GM18505 (cell line): ENCODE results near the gene RBMS3.
"Not testable (repeated sequence)": the region's sequence is repeated elsewhere in the genome, so short reads cannot be mapped to it uniquely, and the experiment has no call there.

Source experiments
- ATAC-seq: cut with Tn5 transposase; IDR thresholded peaks from one replicate; pipeline ENCODE4 v1.9.1; 2021; ENCODE audit not compliant: unreplicated experiment
- POLR2A ChIP-seq: IDR thresholded peaks from 4 replicates; pipeline ENCODE4 v1.6.1; 2011; ENCODE audit warnings: borderline replicate concordance; ENCODE audit not compliant: insufficient read depth, insufficient read length; ENCODE audit errors: extremely low read depth

RBMS3 gene

DNA sequence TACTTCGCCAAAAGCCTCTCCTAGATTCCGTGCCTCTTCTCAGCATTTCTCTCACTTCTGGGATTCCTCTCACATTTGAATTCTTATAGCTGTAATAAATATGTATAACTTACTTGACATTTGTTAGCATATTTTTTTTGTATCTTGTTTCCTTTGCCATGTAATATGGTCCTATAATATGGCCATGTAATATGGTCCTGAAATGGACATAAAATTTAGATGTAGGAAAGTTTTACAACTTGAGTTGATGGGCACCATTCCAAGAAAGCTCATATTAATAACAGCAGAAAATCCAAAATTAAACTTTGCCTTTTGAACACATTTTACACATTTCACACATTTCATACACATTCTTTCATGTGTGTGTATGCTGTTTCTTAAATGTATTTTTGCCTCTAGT is 480.6 kb downstream of the RBMS3 start:
- no peak for TF ChIP-seq POLR2A
- ATAC-seq, result no peak

DNA sequence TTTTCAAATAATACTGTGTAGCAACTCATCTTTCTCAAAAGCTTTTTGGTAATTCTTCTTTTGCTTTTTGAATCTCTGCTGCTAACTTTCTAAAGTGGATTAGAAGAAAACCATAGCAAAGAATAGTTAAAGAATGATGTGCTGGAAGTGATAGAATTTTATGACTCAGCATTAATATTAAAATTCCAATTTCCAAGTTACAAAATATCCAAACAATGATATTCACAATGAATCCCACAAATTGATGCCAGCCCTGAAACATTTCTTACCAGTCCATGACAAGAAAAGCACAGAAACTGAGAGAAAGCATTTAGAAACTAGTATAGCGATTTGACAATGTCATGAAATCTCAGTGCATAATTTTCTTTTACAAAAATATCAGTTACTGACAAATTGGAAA is 482.2 kb downstream of the RBMS3 start:
- no peak for ATAC-seq
- no peak for TF ChIP-seq POLR2A

DNA sequence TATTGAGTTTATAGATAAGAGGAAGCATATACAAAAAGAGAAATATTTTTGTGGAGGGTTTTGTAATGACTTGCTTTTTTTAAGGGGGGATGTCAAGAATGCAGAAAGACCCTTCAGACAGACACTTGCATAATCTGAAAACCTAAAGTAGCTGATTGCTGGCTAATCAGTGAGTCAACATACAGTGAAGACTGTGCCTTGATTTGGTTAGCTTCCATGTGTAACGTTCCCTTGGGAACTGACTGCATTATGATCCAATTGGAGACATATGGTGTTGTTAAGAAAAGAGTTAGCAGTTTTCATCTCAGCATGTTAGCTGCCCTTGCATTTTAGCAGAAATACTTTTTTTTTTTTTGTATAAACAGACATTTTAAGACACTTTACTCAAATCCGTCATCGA is 483.2 kb downstream of the RBMS3 start:
- ATAC-seq, result no peak

DNA sequence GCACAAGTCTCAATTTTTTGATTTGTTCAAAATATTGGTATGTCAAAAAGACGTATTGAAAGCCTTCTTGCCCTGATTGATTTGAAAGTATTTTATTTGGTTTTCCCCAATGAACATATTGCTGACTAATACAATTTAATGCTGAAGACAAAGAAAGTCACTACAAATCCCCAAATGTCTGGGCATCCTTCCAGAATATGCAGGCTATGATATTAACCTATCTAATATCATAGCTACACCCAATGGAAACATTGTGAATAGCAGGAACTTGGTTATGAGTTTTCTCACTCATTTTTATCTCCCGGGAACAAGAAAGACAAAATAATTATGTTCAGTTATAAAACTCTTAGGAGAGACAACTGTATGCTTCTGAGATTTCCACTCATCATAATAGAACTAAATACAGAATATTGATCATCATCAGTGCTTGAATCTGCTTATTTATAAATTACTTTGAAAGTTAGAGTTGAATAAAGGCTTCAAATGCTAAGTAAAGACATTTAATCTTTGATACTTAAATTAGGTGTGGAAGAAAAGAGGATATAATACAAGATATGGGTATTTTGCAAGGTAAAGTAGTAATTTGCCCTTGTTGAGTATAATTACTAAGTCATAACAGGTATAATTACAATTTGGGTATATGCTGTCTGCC is 483.9 kb downstream of the RBMS3 start:
- ATAC-seq, result no peak
- TF ChIP-seq POLR2A, result no peak

More for the DNA sequence above, 483.2 kb downstream of the RBMS3 start:
- TF ChIP-seq POLR2A, result no peak

DNA sequence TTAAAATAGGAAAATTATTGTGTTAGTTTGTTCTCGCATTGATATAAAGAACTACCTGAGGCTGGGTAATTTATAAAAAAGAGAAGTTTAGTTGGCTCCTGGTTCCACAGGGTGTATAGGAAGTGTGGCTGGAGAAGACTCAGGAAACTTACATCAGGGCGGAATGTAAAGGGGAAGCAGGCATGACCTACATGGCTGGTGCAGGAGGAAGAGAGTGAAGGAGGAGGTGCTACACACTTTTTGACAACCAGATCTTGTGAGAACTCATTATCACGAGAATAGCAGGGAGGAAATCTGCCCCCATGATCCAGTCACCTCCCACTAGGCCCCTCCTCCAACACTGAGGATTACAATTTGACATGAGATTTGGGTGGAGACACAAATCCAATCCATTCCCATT is 490.7 kb downstream of the RBMS3 start:
- no peak for ATAC-seq
- TF ChIP-seq POLR2A, result no peak

DNA sequence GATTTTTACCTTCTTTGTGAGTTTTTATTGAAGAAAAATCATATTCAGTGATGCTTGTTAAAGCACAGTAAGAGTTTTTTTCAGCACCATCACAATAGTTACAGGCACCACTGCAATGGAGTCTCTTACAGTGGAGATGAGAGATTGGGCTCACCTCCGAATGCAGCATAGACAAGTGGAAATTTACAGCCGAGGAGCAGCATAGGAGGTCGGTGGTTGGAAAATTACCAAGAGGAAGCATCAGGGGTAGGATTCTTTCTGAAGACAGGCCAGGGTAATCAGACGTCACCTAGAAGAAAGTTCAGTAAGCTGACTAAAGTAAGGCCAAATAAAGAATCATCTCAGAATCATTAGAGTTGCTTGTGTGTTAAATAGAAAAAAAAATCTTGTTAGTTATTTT is 491.6 kb downstream of the RBMS3 start:
- no peak for TF ChIP-seq POLR2A
- no peak for ATAC-seq

DNA sequence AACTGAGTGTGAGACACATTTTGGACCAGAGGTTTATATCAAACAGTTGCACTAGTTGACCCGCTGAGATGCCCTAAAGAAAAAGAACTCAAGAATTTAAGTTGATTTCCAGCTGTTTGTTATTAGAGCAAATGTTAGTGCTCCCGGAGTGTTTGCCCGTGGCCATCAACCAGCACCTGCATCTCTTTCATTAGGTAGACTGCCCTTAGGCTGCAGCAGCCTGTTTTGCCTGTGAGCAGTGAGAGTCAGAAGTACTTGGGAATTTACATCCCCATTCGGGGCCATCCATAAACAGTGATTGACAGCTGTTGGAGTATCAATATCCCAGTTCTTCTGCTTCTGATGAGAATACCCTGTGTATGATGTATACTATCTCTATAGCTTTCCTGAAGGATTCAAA is 492.6 kb downstream of the RBMS3 start:
- no peak for ATAC-seq

DNA sequence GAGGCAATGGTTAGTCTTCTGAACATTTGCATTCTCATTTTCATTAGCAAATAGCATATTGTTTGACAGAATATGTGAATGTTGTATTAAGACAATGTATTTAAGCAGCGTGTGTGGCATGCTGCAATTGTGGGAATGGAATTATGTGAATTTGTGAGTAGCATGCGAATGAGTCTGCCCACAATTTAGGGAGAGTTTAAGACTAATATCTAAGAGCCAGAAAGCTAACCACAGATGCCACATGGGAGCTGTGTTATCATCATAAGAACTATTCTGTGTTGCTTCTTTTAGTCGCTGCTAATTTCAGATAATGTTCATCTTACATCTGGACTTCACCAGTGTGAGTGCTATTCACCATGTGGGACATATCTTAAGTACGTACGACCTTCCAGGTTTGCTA is 494.5 kb downstream of the RBMS3 start:
- ATAC-seq, result no peak

More for the DNA sequence above, 492.6 kb downstream of the RBMS3 start:
- no peak for TF ChIP-seq POLR2A

DNA sequence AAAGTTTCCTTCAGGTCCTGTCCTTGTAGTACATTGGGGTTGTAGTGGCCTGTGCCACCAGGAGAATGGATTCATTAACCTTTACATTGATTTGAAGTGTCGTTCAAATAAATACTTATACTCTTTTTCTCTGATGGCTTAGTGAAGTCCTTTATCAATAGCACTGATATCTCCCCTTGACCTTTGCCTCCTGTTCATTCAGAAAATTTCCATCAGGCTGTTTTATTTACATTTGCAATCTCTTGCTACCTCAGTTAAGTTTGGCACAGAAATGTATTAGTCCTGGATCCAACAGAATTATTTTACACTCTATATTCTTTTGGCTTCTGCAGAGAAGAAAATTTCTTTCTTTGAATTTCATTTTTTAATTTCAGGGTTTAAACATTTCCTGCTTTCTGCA is 497.0 kb downstream of the RBMS3 start:
- ATAC-seq, result no peak

More for the DNA sequence above, 494.5 kb downstream of the RBMS3 start:
- TF ChIP-seq POLR2A, result no peak

DNA sequence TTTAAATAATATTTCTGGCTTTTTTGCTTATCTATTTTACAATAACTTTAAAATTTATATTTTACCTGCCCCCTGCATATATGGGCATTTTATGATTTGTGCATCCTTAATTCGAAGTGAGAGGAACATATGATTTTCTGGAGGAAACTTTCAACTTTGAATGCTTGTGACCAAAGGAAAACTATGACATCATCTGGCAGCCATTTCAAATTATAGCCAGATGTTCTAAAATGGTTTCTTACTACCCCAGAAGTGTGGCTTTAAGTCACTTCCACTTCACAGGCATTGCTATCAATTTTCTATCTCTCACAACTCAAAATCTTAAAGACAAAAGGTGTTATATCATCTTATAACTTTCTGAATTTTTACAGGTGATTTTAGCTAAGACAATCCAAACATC is 508.8 kb downstream of the RBMS3 start:
- TF ChIP-seq POLR2A, result no peak
- ATAC-seq, result no peak

More for the DNA sequence above, 497.0 kb downstream of the RBMS3 start:
- no peak for TF ChIP-seq POLR2A

DNA sequence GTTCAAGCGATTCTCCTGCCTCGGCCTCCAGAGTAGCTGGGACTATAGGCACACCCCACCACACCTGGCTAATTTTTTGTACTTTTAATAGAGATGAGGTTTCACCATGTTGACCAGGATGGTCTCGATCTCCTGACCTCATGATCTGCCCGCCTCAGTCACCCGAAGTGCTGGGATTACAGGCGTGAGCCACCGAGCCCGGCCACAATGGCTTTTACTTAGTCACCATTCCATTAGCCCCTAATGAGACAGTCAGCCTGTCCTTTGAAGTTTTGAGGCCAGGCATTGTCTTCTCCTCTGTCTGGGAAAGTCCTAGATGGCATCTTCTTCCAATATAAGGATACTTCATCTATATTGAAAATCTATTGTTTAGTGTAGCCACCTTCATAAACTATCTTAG is 515.9 kb downstream of the RBMS3 start:
- TF ChIP-seq POLR2A, result no peak
- ATAC-seq, result no peak

DNA sequence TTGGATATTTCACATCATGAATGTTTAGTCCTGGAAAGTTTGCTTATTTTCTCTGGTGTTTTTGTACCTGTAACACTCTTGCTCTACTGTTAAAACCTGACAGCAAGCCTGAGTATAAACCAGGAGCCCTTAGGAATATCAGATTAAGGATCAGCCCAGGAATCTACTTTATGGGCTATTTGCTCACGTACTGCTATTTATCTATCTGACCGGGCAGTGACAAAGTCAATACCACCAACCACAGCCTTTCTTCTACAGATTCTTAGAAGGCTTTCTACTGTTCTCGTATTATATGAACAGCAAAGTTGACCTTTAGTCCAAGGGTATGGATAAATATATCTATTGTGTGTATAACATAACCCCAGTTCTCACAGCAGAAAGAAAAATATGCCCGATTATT is 521.2 kb downstream of the RBMS3 start:
- no peak for ATAC-seq
- no peak for TF ChIP-seq POLR2A

DNA sequence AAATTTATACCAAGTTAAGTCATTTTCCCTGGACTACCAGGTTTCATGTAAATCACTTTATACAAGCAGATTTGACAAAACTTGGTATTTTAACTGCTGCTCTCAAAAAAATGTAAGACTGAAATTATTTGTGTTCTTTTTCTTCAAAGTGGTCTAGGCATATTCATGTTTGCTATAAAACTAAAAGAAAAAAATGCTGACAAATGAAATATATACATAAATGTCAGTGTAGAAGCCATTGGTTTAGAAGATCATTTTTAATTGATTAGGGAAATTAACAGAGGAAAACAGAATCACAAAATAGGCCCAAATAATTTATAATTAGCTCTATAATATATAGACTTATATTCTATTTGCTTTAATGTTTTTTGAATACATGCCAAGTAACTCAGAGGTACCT is 523.2 kb downstream of the RBMS3 start:
- no peak for ATAC-seq

DNA sequence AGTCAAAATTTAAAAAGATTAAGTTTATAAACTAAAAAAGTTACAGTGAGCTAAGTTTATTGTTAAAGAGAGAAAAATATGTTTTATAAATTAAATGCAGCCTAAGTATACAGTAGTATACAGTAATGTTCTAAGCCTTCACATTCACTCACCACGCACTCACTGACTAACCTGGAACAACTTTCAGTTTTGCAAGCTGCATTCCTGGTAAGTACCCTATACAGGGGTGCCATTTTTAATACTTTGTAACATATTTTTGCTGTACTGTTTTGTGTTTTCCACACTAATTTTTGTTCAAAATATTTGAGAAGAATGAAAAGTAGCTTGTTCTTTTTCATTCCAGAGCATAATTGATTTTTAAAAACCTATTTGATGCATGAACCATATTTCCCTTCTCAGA is 524.9 kb downstream of the RBMS3 start:
- ATAC-seq, result no peak
- no peak for TF ChIP-seq POLR2A

More for the DNA sequence above, 523.2 kb downstream of the RBMS3 start:
- TF ChIP-seq POLR2A, result no peak

DNA sequence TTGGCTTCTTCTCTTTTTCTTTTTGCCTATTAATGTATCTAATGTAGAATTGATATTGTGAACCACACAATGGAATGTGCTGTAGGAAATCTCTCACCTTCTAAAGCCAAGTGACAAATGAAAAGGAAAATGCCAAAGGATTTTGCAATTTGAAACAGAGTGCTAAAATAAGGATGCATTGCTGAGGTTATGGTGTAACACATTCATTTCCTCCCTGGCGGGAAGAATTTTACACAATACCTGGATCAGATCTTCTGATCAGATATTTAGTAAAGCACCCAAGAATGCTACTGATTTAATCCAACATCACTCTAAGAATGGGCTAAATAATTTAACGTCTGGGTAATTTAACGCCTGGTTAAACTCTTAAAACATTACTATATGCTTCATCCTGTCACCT is 527.5 kb downstream of the RBMS3 start:
- ATAC-seq, result not testable (repeated sequence)
